MG63 (cell line): Measurements from ENCODE around the gene BOD1L1. TPM values are rescaled to one million over a fixed set of nuclear protein-coding genes. Genes with fewer than 3 reads are reported as not detected.

Experiments used
- DNase-seq: peaks from one replicate; pipeline ENCODE4 v3.0.0-alpha.2; 2020
- H3K27me3 ChIP-seq: fragments of 250-450 bp; sonication (Bioruptor Pico); 2 replicates; pipeline ENCODE4 v1.5.1; 2020; ENCODE audit warnings: mild to moderate bottlenecking, moderate library complexity
- H3K36me3 ChIP-seq: fragments of 250-450 bp; sonication (Bioruptor Pico); 2 replicates; pipeline ENCODE4 v1.5.1; 2020; ENCODE audit warnings: mild to moderate bottlenecking, moderate library complexity
- H3K4me3 ChIP-seq: fragments of 250-450 bp; sonication (Bioruptor Pico); 2 replicates; pipeline ENCODE4 v1.5.1; 2020; ENCODE audit warnings: mild to moderate bottlenecking, moderate library complexity
- H3K9me3 ChIP-seq: fragments of 250-450 bp; sonication (Bioruptor Pico); 2 replicates; pipeline ENCODE4 v1.5.1; 2020; ENCODE audit warnings: mild to moderate bottlenecking, moderate library complexity
- total RNA-seq: library from RNA; depleted of rRNA; stranded (reverse); fragments of >200 nt; shearing (Covaris generic); gene quantifications from 2 replicates; pipeline ENCODE4 v1.2.3, GENCODE V29; 2014; ENCODE audit warnings: low replicate concordance; rRNA removed

Gene BOD1L1
- total RNA-seq, 1 experiment from 2014 or later = 4.1 TPM

DNA sequence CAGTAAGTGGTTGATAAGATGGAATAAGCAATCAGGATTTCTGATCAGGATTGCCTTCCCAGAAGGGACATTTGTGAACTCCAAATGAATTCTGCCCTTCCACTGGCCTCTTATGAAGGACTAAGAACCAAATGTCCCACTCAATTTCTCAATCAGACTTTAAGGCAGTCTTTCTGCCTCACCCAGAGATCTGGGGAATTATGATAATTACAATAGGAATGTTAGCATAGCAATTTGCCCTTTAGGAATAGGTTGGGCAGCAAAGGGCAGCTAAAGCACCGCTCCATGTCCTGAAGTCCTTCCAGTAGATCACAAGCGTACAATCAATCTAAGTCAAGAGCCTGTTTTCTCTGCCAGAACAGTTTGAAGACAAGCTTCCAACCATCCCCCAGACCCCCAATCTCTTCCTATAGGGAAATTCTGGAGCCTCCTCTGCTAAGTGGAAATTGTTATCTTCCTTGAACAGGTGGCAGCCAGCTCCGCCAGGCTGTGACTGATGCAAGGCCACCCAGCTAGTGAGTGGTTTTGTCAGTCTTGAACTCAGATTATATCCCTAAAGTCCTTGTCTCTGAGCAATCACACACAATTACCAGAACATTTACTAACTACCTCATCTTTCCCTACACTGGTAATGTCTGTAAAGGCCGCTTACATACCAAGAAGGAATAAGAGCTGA is 101.8 kb downstream of the BOD1L1 start:
- Histone ChIP-seq H3K9me3 (no peaks in the 10 kb centered on the region), H3K27me3 (no peaks in the 10 kb centered on the region), H3K4me3 (no peak overlapping the region), H3K36me3 (no peaks in the 10 kb centered on the region)
- DNase-seq = no peak

GRCh38 chr4:13524504-13525243 is 102.9 kb downstream of the BOD1L1 start:
- Histone ChIP-seq H3K9me3 (no peaks in the 10 kb centered on the region), H3K27me3 (no peaks in the 10 kb centered on the region), H3K36me3 (no peaks in the 10 kb centered on the region), H3K4me3 (no peak overlapping the region)
- no peak for DNase-seq

DNA sequence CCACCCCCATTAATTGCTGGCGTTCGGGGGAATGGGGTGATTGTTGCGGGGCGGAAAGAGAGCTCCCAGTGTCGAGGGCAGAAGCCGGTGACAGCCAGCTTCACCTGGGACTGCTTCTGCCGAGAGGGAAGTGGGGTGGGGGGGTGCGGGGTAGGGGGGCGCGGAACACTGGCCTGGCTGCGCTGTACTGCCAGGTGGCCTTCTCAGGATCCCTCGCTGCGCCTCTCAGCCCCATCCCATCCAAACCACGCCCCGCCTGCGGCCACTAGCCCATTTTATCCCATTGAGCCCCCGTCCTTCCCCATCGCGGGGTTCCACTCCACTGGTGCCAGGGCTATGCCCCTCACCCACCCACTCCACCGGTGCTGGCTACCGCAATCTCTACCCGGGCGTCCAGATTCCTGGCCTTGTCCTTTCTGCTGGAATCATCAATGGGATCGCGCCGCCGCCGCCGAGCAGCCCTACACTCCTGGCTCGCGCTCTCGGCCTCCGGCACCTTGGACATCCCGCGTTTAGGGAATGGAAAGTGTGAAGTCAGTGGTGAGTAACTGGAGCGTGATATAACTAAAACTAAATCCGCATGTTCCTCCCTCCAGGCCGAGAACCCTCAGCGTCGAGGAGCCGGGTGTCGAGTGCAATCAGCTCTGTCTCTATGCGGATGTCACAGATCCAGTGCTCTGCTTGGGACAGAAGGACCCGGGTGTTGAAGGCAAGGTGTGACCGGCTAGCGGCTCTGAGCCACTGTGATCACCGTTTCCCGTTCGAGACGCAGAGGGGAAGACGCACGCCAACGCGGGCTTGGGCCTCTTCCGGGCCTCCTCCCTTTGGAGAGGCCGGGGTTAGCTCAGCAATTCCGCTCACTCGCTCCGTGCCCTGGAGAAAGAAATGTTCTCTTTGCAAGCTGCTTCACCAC is 103.7 kb downstream of the BOD1L1 start:
- Histone ChIP-seq H3K4me3 (no peak overlapping the region), H3K9me3 (no peaks in the 10 kb centered on the region), H3K27me3 (no peaks in the 10 kb centered on the region), H3K36me3 (no peaks in the 10 kb centered on the region)
- no peak for DNase-seq

- DNase-seq = no peak
- no peaks in the 10 kb centered on the region for H3K36me3 ChIP-seq
- H3K4me3 ChIP-seq = no peak overlapping the region
- no peaks in the 10 kb centered on the region for H3K27me3 ChIP-seq
- no peaks in the 10 kb centered on the region for H3K9me3 ChIP-seq
Measured at GRCh38 chr4:13523105-13523477, 104.4 kb downstream of the BOD1L1 start.

- Histone ChIP-seq H3K27me3 (no peaks in the 10 kb centered on the region), H3K4me3 (no peak overlapping the region), H3K9me3 (no peaks in the 10 kb centered on the region), H3K36me3 (no peaks in the 10 kb centered on the region)
- DNase-seq = no peak
Measured at GRCh38 chr4:13522282-13523104, 105.0 kb downstream of the BOD1L1 start.

DNA sequence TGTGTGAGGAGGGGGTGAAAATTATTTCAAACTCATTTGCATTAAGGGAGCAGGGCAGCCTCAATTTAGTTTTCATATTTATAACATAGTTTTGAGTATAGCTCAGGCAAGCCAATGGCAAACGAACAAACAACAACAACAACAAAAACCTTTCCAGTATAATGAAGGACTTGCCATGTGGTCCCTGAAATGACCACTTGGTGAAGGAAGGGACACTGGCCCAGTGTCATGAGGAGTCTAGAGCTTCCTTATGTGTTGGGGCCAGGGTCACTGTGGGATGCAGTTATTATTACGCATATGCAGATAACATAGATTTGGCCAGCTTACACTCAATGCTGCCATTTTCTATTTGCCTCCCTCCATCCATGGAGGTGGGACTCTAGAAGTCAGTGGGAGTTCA is 106.5 kb downstream of the BOD1L1 start:
- Histone ChIP-seq H3K27me3 (no peaks in the 10 kb centered on the region), H3K9me3 (no peaks in the 10 kb centered on the region), H3K4me3 (no peak overlapping the region), H3K36me3 (no peaks in the 10 kb centered on the region)
- DNase-seq = no peak

Other genes with a start within 250 kb of the BOD1L1 start
- gene RAB28, start 143.4 kb downstream of the BOD1L1 start, total RNA-seq = 9.5 and 22.3 TPM in 2 replicates
- gene NKX3-2, start 83.2 kb downstream of the BOD1L1 start, total RNA-seq = 1.2 and 1.5 TPM in 2 replicates